Ovary (tissue), 3 donors: Measurements from ENCODE around the gene GABPB2.

ENCODE experiments used
- EP300 ChIP-seq: sonication (generic); formaldehyde crosslinking; IDR thresholded peaks from one replicate; pipeline ENCODE4 v1.6.1; 2017; ENCODE audit warnings: antibody characterized with exemption
- TF ChIP-seq, protein P1 (sequence below), 3 donors: fragments of 450-650 bp in 2 of 3; fragments of 200-600 bp in 1 of 3; IDR thresholded peaks; one replicate each; pipeline versions ENCODE4 v1.5.1 to v1.8.0; 2016 to 2022; ENCODE audit warnings: antibody characterized with exemption in 3 of 3, mild to moderate bottlenecking in 1 of 3
- donor health status: DM: no; HTN: no; CAD: no.

DNA sequence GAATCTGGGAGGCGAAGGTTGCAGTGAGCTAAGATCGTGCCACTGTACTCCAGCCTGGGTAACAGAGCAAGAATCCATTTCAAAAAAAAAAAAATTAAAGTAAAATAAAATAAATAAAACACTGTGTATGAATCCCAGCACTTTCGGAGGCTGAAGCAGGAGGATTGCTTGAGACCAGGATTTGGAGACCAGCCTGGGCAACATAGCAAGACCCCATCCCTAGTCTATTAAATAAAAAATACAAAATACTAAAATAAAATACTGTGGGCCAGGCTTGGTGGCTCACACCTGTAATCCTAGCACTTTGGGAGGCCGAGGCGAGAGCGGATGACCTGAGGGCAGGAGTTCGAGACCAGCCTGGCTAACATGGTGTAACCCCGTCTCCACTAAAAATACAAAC, 38.4 kb upstream of the GABPB2 start:
- TF ChIP-seq, protein P1, sequence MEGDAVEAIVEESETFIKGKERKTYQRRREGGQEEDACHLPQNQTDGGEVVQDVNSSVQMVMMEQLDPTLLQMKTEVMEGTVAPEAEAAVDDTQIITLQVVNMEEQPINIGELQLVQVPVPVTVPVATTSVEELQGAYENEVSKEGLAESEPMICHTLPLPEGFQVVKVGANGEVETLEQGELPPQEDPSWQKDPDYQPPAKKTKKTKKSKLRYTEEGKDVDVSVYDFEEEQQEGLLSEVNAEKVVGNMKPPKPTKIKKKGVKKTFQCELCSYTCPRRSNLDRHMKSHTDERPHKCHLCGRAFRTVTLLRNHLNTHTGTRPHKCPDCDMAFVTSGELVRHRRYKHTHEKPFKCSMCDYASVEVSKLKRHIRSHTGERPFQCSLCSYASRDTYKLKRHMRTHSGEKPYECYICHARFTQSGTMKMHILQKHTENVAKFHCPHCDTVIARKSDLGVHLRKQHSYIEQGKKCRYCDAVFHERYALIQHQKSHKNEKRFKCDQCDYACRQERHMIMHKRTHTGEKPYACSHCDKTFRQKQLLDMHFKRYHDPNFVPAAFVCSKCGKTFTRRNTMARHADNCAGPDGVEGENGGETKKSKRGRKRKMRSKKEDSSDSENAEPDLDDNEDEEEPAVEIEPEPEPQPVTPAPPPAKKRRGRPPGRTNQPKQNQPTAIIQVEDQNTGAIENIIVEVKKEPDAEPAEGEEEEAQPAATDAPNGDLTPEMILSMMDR (IDR thresholded peaks at IDR 0.05) = no peak
- TF ChIP-seq EP300 = no peak
